ENCODE results near the gene DNAH8.

DNA sequence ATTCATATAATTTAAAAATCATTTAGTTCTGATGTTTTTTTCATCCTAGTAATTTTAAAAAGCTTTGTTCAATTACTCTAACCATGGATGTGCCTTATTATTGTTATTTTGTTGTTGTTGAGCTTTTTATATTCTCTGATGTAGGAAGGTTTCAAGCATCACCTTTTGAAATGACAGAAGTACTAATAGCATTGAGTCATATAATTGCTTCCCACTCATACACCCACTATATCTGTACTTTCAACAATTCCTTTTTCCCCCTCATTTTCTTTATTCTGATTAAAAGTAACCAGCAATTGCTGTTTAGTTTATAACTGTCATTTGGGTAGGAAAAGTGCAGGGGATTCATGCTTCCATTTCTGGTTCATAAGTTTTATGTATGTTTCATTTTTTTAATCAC lies 38.6 kb downstream of the DNAH8 start:
- TF ChIP-seq, protein P1, sequence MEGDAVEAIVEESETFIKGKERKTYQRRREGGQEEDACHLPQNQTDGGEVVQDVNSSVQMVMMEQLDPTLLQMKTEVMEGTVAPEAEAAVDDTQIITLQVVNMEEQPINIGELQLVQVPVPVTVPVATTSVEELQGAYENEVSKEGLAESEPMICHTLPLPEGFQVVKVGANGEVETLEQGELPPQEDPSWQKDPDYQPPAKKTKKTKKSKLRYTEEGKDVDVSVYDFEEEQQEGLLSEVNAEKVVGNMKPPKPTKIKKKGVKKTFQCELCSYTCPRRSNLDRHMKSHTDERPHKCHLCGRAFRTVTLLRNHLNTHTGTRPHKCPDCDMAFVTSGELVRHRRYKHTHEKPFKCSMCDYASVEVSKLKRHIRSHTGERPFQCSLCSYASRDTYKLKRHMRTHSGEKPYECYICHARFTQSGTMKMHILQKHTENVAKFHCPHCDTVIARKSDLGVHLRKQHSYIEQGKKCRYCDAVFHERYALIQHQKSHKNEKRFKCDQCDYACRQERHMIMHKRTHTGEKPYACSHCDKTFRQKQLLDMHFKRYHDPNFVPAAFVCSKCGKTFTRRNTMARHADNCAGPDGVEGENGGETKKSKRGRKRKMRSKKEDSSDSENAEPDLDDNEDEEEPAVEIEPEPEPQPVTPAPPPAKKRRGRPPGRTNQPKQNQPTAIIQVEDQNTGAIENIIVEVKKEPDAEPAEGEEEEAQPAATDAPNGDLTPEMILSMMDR (IDR thresholded peaks at IDR 0.05 in 4 of 5, conservative IDR thresholded peaks at IDR 0.05 in 1 of 5), result no peak
- TF ChIP-seq POLR2A (IDR thresholded peaks at IDR 0.05), result no peak

All from gastrocnemius medialis (tissue), 4 donors.